Mammary microvascular endothelial cell (primary cell): Measurements from ENCODE around the gene CCDC182. TPM values are rescaled to one million over a fixed set of nuclear protein-coding genes. Genes with fewer than 3 reads are reported as not detected.

Source experiments
- total RNA-seq: library from RNA; depleted of rRNA; stranded (reverse); fragments of >200 nt; gene quantifications from 2 replicates; pipeline ENCODE4 v1.2.3, GENCODE V29; 2015

Gene CCDC182
- total RNA-seq: not detected in 2 replicates

DNA sequence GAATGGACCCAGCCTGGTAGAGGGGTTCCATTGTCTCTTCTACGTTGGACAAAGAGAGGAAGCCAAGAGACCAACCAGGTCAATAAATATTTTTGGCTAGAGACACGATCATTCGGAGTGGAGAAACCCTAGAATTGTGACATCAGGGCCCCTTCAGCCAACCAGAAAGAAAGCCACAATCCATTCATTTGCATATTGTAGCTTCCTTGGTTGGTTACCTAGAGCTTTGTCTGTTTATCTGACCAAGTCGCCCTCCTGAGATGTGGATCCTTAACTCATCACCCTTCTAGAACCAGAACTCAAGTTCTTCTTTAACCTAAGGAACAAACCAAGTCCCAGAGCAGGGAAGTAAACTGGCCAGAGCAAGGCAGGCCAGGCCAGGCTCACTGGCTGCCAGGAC is at the start of gene CCDC182:
Gene CCDC182, minus strand, starts transcription at position 58 of the 400 bp plus-strand sequence. Its CDS starts 27 bp downstream, at position 31.

Other genes starting within 250 kb of the CCDC182 start
- 37.3 and 47.3 TPM in 2 replicates for gene MRPS23, start 104.7 kb upstream of the CCDC182 start, total RNA-seq
- 13.4 and 16.4 TPM in 2 replicates for gene CUEDC1, start 210.1 kb upstream of the CCDC182 start, total RNA-seq
- gene VEZF1, start 243.0 kb upstream of the CCDC182 start, total RNA-seq: 45.7 and 51.1 TPM in 2 replicates